HG02678 (cell line): ENCODE measurements around the gene ATP10A.

Experiments
- ATAC-seq: cut with Tn5 transposase; IDR thresholded peaks from one replicate; pipeline ENCODE4 v1.9.1; 2021; ENCODE audit warnings: mild to moderate bottlenecking, moderate library complexity; ENCODE audit not compliant: unreplicated experiment

ATP10A gene

DNA sequence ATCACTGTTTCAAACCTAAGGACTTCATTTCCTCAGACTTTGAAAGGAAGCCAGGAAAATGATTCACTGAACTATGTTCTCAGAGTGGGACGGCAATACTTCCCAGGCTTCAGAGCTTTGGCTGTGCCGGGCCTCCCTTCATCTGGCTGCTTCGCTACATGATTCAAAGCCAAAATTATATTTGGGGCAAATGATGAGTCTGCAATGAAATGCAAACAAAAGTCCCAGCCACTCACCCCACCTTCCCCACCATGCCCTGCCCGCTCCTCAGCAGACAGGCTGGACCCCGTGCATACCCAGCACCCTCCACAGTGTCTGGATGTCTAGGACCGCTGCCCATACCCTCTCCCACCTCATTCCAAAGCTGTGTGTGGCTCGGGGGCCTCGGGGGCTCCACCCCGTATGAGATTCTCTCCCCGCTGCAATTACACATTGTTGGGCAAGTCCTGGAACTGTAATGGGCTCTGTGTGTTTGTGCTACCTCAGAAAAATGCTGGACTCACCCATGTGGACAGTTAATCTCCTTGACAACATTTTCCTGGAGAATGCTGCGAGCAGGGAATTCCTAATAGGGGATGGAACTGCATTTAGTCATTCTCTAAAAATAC lies 32.2 kb downstream of the ATP10A start:
- ATAC-seq, result no peak

- ATAC-seq, result no peak
Observed at GRCh38 chr15:25829073-25829472, 34.1 kb downstream of the ATP10A start.

GRCh38 chr15:25825207-25825606 lies 37.9 kb downstream of the ATP10A start:
- no peak for ATAC-seq

DNA sequence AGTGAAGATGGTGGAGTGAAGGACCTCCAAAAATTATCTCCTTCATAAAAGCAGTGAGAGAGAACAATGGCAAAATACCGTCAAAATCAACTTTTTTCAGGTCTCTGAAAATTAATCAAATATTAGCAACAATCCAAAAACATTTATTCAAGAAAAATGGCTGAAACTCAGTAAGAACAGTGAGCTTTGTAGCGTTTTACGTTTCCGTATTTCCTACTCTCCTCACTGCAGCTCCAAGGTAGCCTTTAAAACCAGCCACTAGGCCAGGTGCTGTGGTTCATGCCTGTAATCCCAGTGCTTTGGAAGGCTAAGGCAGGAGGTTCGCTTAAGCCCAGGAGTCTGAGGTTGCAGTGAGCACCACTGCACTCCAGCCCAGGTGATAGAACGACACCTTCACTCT lies 38.5 kb downstream of the ATP10A start:
- no peak for ATAC-seq

DNA sequence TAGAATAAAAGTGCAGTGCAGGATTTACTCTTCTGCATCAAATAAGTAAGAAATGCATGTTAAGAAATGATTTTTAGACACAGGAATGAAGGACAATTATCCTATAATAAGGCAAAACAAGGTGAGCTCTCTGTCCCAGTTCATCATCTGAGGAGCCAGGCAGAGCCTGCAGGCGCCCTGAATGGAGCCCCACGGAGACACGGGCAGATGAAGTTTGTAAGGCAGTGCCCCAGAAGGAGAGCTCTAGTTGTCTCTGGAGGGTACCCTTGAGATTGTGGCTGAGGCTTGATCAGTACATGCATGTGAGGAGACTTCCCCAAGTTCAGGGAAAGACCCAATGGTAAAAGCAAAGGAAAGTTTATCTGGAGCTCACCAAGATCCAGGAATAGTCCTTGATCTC lies 50.3 kb downstream of the ATP10A start:
- no peak for ATAC-seq

GRCh38 chr15:25812073-25812472 lies 51.1 kb downstream of the ATP10A start:
- no peak for ATAC-seq

- ATAC-seq, result peak; percentile 89
Observed at GRCh38 chr15:25811481-25811906, 51.6 kb downstream of the ATP10A start.

DNA sequence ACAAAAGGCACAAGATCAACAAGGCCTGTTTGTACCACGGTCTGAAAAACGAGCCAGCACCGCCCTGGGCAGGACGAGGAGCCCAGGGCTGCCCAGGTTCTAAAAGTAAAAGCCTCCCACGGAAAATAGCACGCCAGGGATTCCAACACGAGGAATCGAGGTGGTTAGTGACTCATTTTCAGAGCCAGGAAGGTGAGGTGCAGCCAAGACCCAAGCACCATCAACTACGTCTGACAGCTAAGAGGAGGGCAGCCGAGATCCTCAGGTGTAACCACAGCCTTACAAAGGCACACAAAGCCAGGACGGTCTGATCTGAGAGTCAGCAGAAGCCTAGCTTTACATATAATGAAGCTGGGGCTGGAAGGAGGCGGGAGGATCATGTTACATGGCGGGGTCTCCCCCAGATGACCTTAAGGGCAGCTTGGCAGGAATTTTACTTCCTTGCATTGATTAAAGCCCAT lies 52.5 kb downstream of the ATP10A start:
- no peak for ATAC-seq

GRCh38 chr15:25810154-25810553 lies 53.0 kb downstream of the ATP10A start:
- no peak for ATAC-seq

DNA sequence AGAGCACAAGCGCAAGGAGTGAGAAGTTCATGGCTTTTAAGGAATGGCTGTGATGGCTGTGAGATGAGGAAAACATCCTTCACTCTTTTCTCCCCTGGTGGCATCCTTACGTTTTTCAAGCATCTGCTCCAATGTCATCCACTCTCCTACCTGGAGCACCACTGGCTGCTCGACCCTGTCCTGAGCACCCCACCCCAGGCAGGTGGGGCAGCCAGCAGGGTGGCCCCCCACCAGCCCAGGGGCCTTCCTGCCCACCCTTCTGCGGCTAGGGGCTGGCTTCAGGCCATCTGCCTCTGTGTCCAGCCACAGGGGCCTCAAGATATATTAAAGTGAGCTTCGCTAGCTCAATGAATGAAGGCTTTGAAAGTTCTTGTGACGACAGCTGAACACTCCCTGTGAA lies 56.1 kb downstream of the ATP10A start:
- ATAC-seq, result no peak

- ATAC-seq, result no peak
Observed at GRCh38 chr15:25805031-25805430, 58.1 kb downstream of the ATP10A start.

DNA sequence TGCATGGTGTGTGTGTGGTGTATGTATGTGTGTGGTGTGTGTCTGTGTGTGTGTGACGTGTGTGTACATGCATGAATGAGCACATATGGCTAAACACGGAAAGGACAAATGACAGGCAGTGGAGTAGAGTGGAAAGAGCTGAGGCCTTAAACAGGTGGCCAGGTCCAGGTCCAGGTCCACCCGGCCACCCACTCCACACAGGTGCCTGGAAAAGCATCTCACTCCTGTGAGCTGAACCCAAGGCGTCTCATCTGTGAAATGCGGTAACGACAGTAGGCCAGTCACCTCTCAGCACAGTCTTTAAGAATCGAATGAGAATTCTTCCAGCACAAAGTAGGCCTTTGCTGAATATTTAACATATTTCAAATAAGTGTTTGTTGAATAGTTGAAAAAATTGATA lies 58.7 kb downstream of the ATP10A start:
- no peak for ATAC-seq

- ATAC-seq, result no peak
Observed at GRCh38 chr15:25803541-25803940, 59.6 kb downstream of the ATP10A start.

DNA sequence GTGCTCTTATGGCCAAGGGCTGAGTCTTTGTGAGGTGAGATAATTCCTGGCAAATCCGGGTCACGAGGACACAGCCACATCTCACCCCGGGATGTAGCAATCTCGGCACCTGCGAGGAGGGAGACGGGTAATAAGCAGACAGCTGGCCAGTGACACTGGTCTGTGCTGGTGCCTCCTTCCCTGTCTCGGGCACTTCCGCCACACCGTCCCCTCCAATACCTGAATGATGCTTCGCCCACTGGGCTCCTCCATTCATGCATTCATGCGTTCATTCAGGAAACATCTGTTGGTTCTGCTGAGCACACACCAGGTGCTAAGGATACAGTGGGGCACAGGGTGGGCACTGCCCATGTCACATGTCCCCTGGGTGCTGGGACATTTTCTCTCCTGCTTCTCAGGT lies 60.1 kb downstream of the ATP10A start:
- no peak for ATAC-seq

GRCh38 chr15:25802285-25802830 lies 60.8 kb downstream of the ATP10A start:
- ATAC-seq, result no peak

- ATAC-seq, result no peak
Observed at GRCh38 chr15:25801586-25802284, 61.4 kb downstream of the ATP10A start.

- ATAC-seq, result no peak
Observed at GRCh38 chr15:25800761-25801515, 62.2 kb downstream of the ATP10A start.

- no peak for ATAC-seq
Observed at GRCh38 chr15:25799906-25800700, 63.0 kb downstream of the ATP10A start.

- ATAC-seq, result no peak
Observed at GRCh38 chr15:25797936-25798901, 64.9 kb downstream of the ATP10A start.

GRCh38 chr15:25797511-25797935 lies 65.6 kb downstream of the ATP10A start:
- no peak for ATAC-seq
